GM18511 (cell line): ENCODE measurements around the gene PACSIN2.
"Not testable (repeated sequence)": the region's sequence is repeated elsewhere in the genome, so short reads cannot be mapped to it uniquely, and the experiment has no call there.

Source experiments
- ATAC-seq: cut with Tn5 transposase; IDR thresholded peaks from one replicate; pipeline ENCODE4 v1.9.1; 2021; ENCODE audit warnings: mild to moderate bottlenecking, moderate library complexity; ENCODE audit not compliant: unreplicated experiment

PACSIN2 gene

DNA sequence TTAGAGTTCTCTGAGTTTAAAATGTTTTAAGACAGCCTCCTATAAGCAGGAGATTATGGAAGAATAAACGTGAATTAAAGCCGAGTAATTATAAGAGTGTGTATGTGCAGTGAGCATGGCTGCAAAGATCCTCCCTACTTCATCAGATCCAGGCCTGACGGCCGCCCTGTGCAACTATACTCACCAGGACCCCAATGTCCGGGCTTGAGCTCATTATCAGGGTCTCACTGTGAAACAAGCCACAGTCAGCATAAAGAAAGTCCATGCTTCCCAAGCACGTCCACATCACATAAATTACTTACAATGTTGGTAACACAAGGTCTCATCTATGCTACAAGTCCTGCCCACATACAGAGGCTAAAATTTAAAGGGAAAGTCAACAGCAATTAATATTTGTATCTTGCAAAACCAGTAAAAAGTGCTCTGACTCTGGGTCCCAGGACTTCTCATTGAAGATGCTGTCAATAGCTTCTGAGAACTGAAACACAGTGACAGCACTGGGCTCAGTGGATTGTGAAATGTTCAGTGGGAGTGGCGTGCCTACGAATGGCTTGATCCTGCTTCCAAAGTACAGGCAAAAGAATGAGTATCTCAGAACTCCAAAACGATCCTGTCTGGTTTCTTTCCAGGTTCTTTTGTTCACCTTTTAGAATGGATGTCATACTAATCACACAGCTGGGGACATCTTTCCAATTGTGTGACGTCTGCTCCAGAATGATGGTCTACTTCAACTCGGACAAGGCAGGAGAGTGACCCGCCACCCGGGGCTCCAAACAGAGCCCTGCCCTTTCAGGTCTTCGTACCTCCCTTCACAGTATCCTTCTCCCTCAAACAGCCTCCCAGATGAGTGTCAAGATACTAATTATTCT, 85.7 kb downstream of the PACSIN2 start:
- no peak for ATAC-seq

DNA sequence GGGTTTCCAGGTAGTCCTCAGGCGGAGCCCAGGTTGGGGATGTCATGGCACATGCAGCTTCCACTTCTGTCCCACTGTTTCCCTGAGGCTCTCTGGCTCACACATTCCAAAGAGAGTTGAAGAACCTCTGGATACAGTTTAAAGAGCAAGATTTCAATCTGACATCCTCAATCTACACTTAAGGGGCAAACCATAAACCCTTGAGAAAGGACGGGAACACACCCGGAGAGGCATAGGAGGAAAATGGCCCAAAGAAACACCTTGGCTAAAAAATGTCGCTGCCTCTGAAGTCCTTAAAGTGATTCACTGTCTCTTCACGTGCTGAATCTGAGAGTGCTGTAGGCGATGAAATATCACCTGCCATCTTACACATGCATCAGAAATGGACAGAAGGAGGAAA, 87.0 kb downstream of the PACSIN2 start:
- no peak for ATAC-seq

DNA sequence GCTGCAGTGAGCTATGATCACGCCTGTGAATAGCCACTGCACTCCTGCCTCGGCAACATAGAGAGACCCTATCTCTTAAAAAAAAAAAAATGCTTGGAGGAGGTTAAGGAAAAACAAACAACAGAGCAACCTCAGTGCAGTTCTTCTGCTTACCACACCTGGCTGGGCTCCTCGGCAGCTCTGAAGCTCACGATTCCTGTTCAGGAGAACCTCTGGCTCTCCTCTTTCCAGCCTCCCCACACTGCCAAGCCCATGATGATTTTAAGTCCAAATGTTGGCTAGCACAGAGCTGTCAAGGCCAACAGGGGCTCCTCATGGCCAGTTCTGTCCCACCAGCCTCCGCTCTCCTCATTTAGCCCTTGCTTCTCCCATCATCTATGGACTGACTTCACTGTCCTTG, 88.2 kb downstream of the PACSIN2 start:
- no peak for ATAC-seq

GRCh38 chr22:42926104-42926503, 88.8 kb downstream of the PACSIN2 start:
- ATAC-seq: no peak

DNA sequence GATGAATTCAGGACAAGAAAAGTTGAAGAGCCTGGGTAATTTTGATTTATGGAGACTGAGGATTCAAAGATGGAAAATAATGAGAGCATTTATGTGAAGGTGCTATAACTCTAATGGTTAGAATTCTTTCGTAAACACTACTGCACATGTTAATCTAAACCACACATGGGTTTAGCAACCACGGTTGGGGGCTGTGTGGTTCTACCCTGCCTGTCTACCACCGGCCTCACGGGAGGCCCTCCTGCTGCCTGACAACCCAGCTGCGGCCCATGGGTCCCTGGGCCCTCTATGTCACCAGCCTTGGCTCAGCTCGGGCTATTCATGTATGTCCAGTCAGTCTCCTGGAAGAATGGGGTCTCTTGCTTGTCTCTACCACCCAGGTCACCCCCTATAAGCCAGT, 89.4 kb downstream of the PACSIN2 start:
- no peak for ATAC-seq

GRCh38 chr22:42925031-42925430, 89.9 kb downstream of the PACSIN2 start:
- ATAC-seq: not testable (repeated sequence)

GRCh38 chr22:42924436-42924835, 90.5 kb downstream of the PACSIN2 start:
- ATAC-seq: no peak

- ATAC-seq: no peak
Observed at GRCh38 chr22:42922374-42923191, 92.4 kb downstream of the PACSIN2 start.

GRCh38 chr22:42920101-42920820, 94.7 kb downstream of the PACSIN2 start:
- no peak for ATAC-seq

GRCh38 chr22:42919199-42919598, 95.8 kb downstream of the PACSIN2 start:
- ATAC-seq: no peak

DNA sequence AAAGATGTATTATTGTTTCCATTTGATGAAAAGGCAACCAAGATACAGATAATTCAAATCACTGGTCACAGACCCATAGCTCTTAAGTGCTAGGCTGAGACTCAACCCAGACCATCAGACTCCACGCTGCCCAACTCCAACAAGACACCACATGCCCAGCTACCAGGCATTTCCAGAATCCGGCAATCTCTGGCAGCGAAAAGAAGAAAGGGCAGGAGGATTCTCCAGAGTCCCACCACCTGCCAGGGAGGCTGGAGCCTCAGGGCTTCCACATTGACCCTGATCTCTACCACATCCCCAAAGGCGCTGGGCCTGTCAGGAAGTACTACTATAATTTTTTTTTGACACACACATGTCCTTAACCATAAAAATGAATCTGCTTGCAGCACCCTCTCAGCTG, 96.4 kb downstream of the PACSIN2 start:
- no peak for ATAC-seq

GRCh38 chr22:42917358-42917757, 97.6 kb downstream of the PACSIN2 start:
- ATAC-seq: not testable (repeated sequence)

DNA sequence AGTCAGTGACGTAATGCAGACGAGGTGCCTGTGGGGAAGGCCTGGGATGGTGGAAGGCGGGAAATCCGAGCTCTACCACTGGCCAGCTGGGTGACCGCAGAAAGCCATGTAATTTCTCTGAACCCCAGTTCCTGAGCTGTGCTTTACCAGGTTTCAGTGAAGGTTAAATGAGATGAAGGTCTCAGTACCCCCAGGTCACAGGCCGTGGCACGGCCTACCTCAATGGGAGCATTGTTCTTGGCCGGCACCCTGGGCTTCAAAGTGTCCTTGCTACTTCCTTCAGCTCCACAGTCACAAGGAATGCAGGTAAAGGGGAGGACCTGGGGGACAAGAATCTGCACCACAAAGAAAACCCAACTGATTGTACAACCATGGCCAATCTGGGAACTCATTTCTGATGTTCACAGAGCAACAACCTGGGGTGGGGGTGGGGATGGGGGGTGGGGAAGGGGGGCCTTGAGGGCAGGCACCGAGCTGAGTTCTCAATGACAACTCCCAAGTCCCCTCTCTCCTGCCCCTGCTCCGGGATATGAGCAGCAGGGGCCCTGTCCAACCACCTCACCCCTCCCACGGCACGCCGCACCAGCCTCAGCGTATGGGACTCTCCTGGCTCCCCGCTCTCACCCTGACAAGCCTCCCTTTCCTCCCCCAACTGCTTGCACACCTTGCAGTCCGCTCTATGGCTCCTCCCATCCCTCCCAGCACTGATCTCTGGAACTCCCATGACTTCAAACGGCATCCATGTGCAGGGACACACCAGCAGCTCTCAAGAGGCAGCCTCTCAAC, 98.8 kb downstream of the PACSIN2 start:
- ATAC-seq: no peak

- no peak for ATAC-seq
Observed at GRCh38 chr22:42914511-42915076, 100.4 kb downstream of the PACSIN2 start.

DNA sequence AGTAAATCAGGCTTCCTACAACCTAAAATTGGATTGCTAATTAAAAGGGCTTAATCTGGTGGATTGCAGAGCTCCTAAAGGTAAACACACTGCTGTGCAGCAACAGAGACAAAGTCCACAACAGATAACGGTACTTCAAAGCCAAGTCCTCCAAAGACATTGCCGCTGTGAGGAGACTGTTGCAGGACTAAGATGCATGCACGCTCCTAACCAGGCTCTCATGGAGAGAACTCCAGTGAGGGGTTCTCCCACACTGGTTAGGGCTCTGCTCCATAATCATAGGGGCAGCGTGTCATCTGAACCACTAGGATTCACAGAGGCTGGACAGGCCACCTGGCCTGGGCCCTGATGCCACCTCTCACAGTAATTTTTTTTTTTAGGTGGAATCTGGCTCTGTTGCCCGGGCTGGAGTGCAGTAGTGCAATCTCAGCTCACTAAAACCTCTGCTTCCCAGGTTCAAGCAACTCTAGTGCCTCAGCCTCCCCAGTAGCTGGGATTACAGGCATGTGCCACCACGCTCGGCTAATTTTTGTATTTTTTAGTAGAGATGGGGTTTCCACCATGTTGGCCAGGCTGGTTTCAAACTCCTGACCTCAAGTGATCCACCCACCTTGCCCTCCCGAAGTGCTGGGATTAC, 101.0 kb downstream of the PACSIN2 start:
- no peak for ATAC-seq

- no peak for ATAC-seq
Observed at GRCh38 chr22:42912059-42912458, 102.9 kb downstream of the PACSIN2 start.

- no peak for ATAC-seq
Observed at GRCh38 chr22:42910221-42910942, 104.6 kb downstream of the PACSIN2 start.

- ATAC-seq: no peak
Observed at GRCh38 chr22:42909363-42910058, 105.4 kb downstream of the PACSIN2 start.

DNA sequence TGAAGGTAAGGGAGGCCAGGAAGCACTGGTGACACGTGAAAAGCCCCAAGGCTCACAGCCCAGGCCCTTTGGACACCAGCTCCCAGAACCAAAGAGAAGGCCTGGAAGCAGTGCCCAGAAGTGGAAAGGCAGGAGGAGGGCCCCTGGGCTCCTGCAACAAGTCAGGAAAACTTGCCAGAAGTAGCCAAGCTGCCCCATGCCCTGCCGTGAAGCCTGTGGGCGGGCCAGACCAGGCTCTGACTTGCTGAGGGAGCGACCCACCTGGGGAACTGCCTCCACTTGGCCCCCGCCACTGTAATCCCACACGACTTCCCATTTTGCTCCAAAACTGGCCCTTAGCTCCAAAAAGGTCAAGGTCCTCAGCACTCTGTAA, 106.6 kb downstream of the PACSIN2 start:
- no peak for ATAC-seq
